GM11168 (cell line): ENCODE measurements around the gene DNAH11.

ENCODE experiments used
- in situ Hi-C: fragments of 300-500 bp; cut with MboI; formaldehyde crosslinking; loops from one replicate; pipeline ENCODE4 v1.12.0; 2022; ENCODE audit warnings: low sequenced_read_pairs; ENCODE audit not compliant: unreplicated experiment

The DNAH11 gene

DNA sequence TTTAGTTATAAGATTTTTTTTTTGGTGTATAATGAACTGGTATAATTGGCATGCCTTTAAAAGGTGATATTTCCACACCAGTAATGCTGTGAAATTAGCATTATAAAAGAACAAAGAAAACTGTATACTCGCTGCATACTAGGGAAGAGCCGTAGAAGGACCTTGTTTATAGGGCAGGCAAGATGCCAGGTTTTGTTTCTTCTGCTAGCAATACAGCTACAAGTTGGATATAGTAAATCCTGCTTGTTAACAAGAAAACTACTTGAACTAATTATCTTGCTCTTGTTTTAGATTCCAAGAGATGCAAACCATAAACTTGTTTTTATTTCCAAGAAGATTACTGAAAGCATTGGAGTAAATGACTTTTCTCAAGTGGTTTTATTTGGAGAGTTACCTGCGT, 1.9 kb downstream of the DNAH11 start:
- in situ Hi-C loops: no loop called here

DNA sequence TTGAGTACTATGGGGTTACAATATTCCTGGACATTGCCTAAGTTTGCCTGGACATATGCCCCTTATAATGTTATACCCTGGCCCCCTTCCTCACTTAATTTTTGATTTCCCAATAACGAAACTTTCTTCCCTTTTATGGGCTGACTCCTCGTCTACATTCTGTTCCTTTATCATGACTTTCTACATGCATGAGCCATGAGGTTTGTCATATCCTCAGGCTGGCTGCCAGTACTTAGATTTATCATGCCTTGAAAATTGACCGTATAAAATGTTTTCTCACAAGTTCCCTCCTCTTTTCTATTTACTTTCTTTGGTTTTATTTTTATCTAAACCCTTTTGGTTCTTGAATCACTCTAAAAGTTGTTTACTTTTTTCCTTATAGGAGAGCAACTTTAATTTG, 4.7 kb downstream of the DNAH11 start:
- in situ Hi-C loops: no loop called here

DNA sequence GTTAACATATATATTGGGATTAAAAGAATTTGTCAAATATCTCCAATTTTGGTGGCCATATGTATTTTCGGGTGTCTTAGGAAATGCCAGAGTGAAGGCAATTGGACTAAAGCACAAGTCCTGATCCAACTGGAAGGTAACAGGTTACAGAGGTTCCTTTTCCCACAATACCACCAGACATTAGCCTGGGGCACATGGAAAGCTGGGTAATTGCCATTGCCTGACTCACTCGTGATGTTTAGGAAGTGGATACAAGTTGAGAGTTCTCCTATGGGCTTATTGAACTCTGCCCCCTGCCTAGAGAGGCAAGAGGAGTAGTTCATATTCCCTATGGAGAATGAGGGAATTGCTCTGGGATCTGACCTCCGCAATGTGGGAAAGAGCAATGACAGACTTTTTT, 5.7 kb downstream of the DNAH11 start:
- in situ Hi-C loops: no loop called here

DNA sequence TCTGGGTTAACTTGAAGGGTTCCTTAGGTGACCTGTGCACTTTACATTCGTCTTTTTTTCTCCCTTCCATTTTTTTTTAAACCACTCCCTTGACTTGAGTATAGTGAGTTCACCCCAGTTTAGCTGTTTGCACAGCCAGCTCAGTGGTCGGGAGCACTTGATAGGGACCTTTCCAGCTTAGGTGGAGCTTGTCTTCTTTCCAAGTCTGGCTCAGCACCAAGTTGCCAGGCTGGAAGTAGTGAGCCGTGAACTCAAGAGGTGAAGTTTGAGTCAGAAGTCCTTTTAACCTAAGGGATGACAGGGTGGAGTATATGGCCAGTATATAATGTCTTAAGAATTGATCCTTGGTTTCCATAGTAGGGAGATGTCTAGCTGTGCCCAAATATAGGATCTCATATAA, 7.2 kb downstream of the DNAH11 start:
- in situ Hi-C loops: loop anchor here (25.0 kb wide), 1 partner anchor 288 kb away; no protein-coding TSS in a partner anchor

DNA sequence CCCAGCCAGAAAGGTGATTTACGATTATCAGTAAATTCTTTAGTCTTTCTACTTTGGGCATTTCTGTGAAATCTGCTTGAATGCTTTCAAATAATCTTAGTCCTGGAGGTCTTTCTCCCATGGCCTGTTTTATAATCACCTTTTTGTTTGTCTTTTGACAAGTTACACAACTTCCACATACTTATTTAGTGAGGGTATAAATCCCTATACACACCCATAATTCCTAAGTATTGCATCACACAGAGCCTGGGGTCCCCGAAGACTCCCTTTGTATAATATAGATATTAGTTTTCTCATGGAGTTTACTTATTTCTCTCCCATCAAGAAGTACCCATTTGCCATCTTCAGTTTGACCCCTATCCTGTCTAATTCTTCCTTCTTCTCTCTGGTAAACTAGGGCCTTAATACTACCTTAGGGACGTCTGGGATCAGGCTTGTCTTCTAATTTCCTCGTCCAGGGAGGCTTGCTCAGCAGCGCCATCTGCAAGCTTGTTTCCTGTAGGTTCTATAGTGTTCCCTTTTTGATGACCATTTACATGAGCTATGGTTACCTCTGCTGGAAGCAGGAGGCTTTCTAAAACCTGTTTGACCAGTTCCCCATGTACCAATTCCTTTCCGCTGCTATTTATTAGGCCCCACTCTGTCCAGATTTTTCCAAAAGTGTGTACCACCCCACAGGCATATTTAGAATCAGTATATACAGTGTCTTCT, 8.1 kb downstream of the DNAH11 start:
- in situ Hi-C loops: loop anchor here (25.0 kb wide), 1 partner anchor 289 kb away; no protein-coding TSS in a partner anchor

DNA sequence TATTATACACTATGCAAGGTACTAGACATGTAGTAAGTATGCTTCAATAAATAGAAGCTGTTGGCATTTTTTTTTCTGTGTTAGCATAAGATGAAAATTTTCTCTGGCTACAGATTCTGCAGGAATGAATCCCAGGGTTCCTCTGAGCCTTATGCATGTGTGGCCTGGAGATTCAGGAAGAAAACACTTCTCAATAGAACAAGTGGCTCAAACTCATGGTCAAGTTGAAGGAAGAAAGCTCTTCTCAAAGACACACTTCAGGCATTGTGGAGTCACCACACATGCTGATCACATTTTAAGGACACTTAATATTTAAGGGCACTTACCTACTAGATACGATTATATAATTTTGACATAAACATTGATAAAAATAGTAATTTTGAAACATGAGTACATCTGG, 19.5 kb downstream of the DNAH11 start:
- in situ Hi-C loops: loop anchor here (25.0 kb wide), 1 partner anchor 300 kb away; no protein-coding TSS in a partner anchor

DNA sequence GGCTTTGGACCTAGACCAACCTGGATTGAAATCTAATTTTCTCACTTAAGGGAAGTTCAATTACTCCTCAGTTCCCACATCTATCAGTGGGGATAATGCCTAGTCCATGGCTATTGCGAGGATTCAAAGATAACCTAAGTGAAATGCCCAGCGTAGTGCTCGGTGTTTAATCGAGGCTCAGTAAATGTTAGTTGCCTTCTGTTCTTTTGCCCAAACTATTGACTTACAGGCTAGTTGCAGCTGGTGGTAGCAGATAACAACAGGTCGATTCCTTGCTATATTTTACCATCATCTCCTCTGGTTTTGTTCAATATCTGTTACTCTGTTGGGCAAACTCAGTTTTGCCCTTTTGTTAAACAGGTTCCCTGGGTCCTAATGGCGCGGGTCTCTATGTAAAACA, 22.8 kb downstream of the DNAH11 start:
- in situ Hi-C loops: loop anchor here (25.0 kb wide), 1 partner anchor 303 kb away; no protein-coding TSS in a partner anchor

DNA sequence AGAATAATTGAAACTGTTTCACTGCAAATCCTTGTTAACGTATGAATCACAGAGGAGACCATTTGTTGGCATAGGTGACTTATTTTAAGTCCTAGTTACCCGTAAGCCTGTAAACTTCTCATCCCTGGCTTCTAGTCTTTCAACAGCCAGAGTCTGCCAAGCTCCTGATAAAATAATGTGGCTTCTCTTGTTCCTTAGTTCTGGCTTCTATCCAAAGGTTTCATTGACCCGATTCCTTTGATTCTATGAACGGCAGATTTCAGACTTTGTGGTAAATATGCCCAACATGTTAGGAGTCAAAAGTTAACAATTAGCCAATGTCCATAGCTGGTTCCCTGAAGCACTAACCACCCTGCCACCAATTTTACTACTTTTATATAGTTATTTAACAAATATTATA, 23.3 kb downstream of the DNAH11 start:
- in situ Hi-C loops: loop anchor here (25.0 kb wide), 1 partner anchor 304 kb away; no protein-coding TSS in a partner anchor

DNA sequence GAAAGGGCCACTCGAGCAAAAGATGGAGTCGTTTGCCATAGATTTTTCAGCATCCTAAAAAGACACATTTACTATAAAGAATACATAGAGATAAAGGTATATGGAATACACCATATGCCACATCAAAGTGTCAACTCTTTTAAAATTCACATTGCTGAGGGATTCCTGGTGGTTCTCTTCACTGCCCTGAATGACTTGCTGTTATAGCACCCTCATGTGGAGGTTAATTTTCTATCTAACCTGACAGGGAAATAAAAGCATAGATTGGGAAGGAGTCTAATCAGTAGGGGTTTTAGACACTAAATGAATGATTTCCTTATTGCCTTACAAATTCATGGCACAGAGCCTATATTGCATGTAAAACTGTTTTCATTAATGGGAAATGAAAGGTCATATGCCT, 25.9 kb downstream of the DNAH11 start:
- in situ Hi-C loops: loop anchor here (25.0 kb wide), 1 partner anchor 306 kb away; no protein-coding TSS in a partner anchor

DNA sequence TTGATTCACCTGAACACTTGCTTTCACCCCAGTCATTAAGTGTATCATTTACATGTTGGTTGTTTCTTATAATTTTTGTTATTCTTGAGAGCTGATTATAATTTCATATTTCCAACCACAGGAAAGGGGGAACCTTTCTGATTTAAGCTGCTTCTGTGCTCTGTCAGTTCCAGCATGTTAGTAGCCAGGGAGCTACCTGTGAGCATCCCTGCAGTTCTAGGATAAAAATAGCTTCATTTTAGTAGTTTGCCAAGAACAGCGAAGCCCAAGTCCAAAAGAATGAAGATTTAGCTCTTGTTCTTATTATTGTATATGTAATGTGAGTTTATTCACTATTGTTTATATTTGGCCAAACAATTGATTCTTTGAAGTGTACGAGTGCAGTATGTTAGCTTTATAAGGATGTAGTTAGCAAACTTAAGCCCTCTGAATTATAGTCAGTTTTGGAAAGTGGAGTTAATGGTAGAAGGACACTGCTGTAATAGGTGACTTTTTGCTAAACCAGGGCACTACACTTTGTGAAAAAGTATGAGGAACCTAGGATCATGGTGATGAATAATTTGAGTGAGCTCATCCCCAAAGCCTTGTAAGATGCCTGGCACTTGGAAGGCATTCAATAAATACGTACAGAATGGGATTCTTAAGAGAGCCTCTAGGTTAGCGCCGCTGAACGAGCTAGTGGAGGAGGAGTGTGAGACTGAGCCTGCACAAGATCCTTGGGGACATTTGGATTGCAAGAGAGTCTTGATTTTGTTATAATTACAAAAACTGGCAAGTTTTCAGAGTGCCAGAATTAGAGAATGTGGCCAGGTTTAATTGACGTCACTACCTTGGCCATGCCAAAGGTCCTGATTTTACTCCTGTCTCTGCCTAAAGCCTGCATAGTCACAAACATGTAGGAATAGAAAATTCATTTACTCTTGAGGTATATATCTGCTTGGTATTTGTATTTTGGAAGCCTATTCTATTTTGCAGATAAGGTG, 29.8 kb downstream of the DNAH11 start:
- in situ Hi-C loops: loop anchor here (25.0 kb wide), 1 partner anchor 310 kb away; no protein-coding TSS in a partner anchor

DNA sequence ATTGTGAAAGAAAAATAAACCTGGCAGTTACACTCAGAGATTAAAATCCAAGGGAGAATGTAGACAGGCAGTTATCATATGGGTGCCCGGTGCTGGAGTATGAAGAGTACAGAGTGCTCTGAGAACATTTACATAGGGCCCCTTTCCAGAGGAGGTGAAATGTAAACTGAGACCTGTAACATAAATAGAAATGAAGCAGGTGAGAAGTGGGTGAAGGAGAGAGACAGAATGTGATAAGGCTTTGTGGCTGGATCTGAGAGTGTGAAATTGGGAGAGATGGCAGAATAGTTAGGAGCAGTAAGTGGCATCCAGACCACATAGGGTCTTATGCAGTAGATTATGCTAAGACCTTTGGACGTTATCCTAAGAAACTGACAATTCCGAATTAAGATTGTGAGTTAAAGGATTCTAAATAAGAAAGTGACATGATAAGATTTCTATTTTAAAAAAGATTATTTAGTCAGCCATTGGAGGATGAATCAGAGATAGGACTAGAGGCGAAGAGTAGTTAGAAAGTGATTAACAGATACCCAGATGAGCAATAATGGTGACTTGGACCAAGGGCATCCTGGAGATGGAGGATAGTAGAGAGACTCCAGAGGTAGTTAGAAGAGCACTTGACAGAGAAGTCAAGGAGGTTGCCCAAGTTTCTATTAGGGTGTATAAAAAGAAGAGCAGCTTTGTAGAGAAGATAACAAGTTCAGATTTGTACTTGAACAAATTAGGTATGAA, 36.7 kb downstream of the DNAH11 start:
- in situ Hi-C loops: no loop called here

DNA sequence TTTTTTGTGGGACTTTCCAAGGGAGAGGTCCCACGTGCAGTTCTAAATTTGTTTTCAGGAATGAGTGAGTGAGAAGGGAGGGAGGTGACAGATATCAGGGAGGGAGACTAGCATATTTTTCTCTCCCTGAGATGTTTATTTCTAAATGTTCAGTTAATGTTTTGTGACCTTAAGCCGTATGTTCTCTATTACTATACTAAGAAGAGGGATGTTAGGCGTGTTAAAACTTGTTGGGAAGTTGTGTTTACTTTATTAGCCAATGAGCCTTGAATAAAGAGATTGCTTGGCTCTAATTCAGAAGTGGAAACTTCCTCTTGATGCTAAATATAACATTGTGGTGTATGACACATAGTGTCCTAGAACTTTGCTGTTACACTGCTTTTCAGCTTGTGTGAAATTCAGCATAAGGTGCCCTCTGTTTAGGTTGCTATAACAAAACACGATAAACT, 37.3 kb downstream of the DNAH11 start:
- in situ Hi-C loops: no loop called here

DNA sequence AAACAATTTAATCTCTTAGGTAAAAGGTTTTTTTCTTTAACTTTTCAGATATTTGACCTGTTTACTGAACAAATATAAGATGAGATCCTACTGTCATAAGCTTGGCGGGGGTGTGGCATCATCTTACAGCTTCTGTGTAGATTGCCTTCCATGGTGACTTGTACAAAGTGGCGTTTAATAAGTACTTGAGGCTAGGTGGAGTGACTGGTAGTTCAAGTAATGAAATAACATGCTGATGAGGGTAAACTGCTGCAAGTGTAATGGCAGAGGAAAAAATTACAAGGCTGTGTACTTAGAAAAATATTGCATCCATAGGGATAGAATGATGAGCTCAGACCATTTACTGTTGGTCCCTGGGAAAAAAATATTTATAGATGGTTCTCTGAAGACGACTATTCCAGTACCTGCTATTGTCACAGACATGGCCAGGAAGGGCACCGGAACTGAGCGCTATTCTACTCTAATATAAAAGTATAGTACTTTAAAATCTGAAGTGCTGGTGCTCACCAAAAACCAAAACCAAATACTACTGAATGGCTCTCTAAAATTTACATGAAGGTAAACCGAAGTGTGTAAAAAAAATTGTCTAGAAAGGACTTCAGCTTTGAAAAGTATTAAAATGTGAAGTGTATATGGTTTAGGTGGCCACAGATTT, 42.4 kb downstream of the DNAH11 start:
- in situ Hi-C loops: no loop called here

DNA sequence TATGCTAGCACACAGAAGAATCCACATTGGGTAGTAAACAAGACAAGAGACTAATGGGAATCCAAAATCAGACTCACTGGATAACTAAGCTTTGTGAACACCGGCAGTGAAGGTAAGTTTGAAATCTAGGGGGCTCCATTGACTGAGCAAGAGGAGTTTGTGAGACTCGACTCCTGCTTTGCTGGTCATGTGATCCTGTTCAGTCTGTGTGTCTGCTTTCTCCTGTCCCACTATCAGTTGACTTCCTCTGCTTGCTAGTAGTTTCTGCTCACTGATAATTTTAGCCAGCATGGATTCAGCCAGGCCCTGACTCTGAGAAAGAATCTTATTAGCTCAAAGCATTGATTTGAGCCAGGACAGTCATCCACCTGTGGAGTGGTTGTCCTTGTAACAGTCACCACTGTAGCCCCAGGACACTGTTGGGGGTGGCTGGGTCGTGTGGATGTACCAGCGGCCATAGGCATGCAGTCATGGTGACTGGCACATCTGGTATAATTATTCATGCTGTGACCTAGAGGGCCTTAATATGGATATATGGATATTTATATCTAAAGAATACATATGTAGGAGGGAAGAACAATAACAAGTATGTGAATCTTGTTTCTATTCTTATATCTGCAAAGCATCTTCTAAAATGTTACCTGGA, 44.4 kb downstream of the DNAH11 start:
- in situ Hi-C loops: no loop called here

DNA sequence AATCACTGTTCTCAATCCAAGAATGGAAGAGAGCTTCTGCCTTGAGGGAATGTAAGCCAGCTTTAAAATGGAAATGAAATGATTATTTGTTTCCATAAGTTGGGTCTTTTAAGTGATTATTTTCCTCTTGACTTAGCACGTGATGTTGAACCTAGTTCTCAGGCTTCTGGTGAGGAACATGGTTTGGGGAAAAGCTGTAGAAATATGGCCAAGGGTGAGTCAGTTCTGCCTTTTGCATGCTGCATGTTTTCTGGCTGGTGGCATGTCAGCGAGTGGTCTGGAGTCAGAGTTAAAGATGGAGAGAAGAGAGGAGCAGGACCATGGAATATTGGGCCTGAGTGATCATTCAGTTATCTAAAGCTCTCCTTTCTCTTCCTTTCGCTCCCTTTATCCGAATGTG, 54.0 kb downstream of the DNAH11 start:
- in situ Hi-C loops: no loop called here

DNA sequence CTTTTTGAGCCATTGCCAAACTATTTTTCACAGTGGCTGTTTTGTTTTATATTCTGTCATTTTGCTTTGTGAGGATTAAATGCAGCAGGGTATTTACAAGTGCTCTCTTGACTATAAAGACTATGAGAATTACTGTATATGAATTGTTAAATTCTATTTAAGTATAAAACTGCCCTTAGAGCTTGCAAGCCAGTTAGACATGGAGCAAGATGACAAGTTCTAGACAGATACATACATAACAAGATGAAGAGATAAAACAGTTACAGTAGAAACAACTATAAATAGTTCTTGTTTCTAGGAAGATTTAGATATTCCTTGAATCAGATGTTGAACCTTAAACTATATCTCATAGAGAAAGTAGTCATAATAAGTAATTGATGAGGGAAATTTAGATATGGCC, 60.6 kb downstream of the DNAH11 start:
- in situ Hi-C loops: no loop called here

DNA sequence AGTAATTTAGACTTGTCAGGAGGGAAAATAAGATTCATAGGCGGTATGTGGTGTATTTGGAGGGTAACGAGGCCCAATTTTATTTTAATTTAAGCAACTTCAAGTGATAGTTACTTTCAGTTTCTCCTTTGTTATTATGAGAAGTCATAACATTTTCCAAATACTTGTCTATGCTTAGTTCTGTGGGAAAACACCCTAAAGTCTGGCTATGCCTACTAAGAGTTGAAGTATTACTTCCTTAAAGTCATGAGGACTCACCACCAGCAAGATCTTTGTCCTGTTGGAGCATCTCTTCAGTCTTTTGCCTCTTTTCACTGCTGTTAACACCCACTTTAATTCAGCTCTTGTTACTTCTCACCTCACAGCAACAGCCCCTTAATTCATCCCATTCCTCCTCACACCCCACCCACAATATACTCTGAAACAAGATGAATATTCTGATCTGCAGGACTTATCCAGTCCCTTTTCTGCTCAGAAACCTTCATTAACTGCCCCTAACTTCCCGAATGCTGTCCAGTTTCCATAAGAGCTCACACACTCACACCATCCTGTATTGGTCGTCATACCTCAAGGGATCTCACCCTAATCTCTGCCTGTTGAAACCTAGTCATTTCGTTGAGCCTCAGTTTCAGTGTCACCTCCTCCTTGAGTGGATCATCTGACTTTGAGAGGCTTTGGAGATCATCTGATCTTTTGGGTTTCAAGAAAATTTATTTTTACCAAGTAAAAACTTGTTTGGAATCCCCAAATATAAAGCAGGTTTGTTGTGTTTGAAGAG, 61.3 kb downstream of the DNAH11 start:
- in situ Hi-C loops: no loop called here

DNA sequence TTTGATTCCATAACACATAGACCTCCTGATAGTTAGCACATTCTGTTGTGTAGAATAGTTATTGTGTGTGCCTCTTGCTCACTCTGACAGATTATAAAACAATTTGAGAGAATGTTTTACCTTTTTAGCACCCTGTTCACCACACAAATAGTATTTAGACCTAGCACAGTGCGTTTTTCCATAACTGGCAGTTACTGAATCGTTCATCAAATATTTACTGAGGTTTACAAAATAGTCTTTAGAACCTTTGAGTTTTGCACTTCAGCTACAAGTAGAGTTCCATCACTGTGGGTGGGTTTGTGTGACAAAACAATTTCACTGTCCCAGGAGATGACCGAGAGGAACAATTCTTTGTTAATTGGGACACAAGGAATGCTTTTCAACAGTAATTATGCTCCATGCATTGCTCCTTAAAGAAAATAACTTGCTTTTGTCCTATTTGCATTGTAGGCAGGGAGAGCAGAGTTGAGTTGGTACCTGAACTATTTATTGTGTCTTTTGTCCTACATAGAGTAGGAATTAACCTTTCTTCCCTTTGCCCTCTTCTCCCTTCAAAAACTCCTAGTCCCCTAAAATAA, 62.3 kb downstream of the DNAH11 start:
- in situ Hi-C loops: no loop called here
